Lung (tissue), 12 donors: Measurements from ENCODE around the gene CDC42BPB. TPM values are rescaled to one million over a fixed set of nuclear protein-coding genes. Genes with fewer than 3 reads are reported as not detected.

Experiments
- ATAC-seq: fragments of 200-7000 bp; cut with Tn5 transposase; one replicate; pipeline ENCODE4 v1.9.1; 2020; ENCODE audit warnings: moderate number of reproducible peaks; ENCODE audit not compliant: insufficient read depth, low FRiP score
- DNase-seq, 3 donors: peaks; one replicate each; pipeline ENCODE4 v3.0.0-alpha.2; 2013 to 2017
- H3K27ac ChIP-seq, 2 donors: one replicate each; pipeline ENCODE4 v1.5.1; 2013; ENCODE audit warnings: mild to moderate bottlenecking in 2 of 2, moderate library complexity in 2 of 2, control low read depth in 1 of 2, inconsistent platforms in 1 of 2, low read depth in 1 of 2, low read length in 1 of 2
- H3K27me3 ChIP-seq, 3 donors: one replicate each; pipeline ENCODE4 v1.5.1; 2013; ENCODE audit warnings: low read length in 2 of 3; ENCODE audit not compliant: control insufficient read depth in 3 of 3, insufficient read depth in 3 of 3
- H3K36me3 ChIP-seq, 4 donors: one replicate each; pipeline ENCODE4 v1.5.1; 2013; ENCODE audit warnings: low read length in 4 of 4, mild to moderate bottlenecking in 1 of 4, moderate library complexity in 1 of 4; ENCODE audit not compliant: control insufficient read depth in 4 of 4, insufficient read depth in 4 of 4
- H3K4me1 ChIP-seq, 5 donors: one replicate each; pipeline ENCODE4 v1.5.1; 2013; ENCODE audit warnings: low read length in 5 of 5, mild to moderate bottlenecking in 2 of 5, moderate library complexity in 1 of 5; ENCODE audit not compliant: control insufficient read depth in 5 of 5, insufficient read depth in 5 of 5
- H3K4me3 ChIP-seq: one replicate; pipeline ENCODE4 v1.5.1; 2013; ENCODE audit warnings: mild to moderate bottlenecking, control low read depth, moderate library complexity
- H3K9ac ChIP-seq, 2 donors: one replicate each; pipeline ENCODE4 v1.5.1; 2013; ENCODE audit warnings: low read length in 2 of 2, control low read depth in 1 of 2; ENCODE audit not compliant: insufficient read depth in 1 of 2
- H3K9me3 ChIP-seq, 4 donors: one replicate each; pipeline ENCODE4 v1.5.1; 2013; ENCODE audit warnings: low read length in 3 of 4, mild to moderate bottlenecking in 1 of 4, moderate library complexity in 1 of 4; ENCODE audit not compliant: control insufficient read depth in 4 of 4, insufficient read depth in 3 of 4
- CTCF ChIP-seq: IDR thresholded peaks from 2 replicates; pipeline ENCODE4 v1.5.1; 2012; ENCODE audit warnings: mild to moderate bottlenecking; ENCODE audit errors: control extremely low read depth, extremely low read depth
- WGBS, 2 donors: extraction: QIAGEN DNeasy Blood & Tissue Kit; methylation state at CpG; one replicate each; pipeline ENCODE4 v1.1.7; 2013; 5-methylcytosine and 5-hydroxymethylcytosine counted together
- polyA plus RNA-seq, 2 donors: library from polyadenylated mRNA; stranded (reverse); fragments of 200-250 nt; gene quantifications; one replicate each; pipeline ENCODE4 v1.2.1, GENCODE V29; 2013
- total RNA-seq, 2 donors: library from RNA; depleted of rRNA in 1 of 2; stranded (reverse); fragments of >200 nt in 1 of 2; gene quantifications; one replicate each; pipeline ENCODE4 v1.2.1, GENCODE V29; 2014 to 2021
- donor health status: control.
- donor health status: control.
- donor health status: Bipolar disorder and iron deficiency.
- donor health status: healthy.
- donor health status: DM: yes; HTN: yes; CAD: no.

Gene CDC42BPB
- total and polyA plus RNA-seq, 4 donors: 39.3 to 97.9 (median 66.6) TPM

DNA sequence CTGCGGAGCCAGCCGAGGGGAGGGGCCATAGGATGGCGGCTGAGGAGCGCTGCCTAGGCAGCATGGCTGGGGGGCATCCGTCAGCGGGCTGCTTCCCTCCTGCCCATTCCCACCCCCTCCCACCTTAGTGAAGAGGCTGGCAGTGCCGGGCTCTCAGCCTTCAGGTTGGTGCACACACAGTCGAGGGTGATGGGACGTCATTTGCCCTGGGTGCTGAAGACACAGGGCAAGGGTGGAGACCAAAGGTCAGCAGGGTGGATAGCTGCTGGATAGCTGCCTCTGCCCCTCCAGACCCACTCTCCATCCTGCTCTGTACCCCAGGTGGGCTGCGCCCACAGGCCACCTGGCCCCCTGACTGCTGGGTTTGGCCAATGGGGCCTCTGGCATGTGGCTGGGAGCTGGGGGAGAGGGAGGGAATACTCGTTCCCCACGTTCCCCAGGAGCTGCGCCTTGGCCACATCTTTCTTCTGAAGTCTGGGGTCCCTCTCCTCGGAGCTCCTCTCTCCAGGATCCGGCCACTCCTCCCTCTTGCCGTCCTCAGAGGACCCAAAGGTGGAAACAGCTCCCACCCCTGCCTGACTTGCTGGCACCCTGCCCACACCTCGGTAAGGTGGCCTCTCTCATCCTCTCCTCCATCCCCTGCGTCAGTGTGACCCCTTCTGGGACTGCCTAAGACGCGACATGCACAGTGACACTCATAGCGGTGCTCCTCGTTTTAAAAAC is 11.2 kb upstream of the CDC42BPB start:
- no peak overlapping the region for H3K9ac ChIP-seq

DNA sequence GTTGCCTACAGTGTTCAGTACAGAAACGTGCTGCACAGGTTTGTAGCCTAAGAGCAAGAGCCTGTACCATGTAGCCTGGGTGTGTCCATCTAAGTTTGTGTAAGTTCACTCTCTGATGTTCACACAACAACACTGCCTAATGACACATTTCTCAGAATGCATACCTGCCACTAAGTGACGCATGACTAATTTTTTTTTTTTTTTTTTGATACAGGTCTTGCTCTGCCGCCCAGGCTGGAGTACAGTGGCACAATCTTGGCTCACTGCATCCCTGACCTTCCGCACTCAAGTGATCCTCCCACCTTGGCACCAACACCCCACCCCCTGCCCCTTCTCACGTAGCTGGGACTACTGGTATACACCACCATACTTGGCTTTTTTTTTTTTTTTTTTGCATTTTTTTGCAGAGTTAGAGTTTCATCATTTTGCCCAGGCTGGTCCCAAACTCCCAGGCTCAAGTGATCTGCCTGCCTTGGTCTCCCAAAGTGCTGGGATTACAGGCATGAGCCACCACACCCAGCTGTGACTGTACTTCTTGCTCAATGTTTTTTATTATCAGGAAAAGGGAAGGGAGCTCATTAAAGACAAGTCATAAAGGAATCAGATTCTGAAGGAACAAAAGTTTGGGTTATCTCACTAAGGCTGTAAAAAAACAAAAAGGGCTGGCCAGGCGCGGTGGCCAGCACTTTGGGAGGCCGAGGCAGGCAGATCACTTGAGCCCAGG is 10.0 kb upstream of the CDC42BPB start:
- H3K9ac ChIP-seq: no peak overlapping the region
- H3K9me3 ChIP-seq: no peaks in the 10 kb centered on the region
- H3K27me3 ChIP-seq: no peaks in the 10 kb centered on the region
- H3K36me3 ChIP-seq: no peaks in the 10 kb centered on the region
- peak; percentile 42 for ATAC-seq
- H3K27ac ChIP-seq: peak overlapping the region in 1 of 2 donors; percentile 42
- peaks cover 0 to 11% (median 0%) of the 10 kb centered on the region in 5 donors for H3K4me1 ChIP-seq
- no peak overlapping the region for H3K4me3 ChIP-seq
- no peak for DNase-seq
- no peak for TF ChIP-seq CTCF
- WGBS, 2 donors: 62 to 72% methylated on average over 8 of the region's 8 CpGs

More for the DNA sequence above, 11.2 kb upstream of the CDC42BPB start:
- no peaks in the 10 kb centered on the region for H3K9me3 ChIP-seq
- H3K36me3 ChIP-seq: no peaks in the 10 kb centered on the region
- no peak for TF ChIP-seq CTCF
- 71 to 77% methylated on average over 22 of the region's 22 CpGs for WGBS, 2 donors
- H3K4me1 ChIP-seq: peaks cover 0 to 11% (median 0%) of the 10 kb centered on the region in 5 donors
- ATAC-seq: no peak
- H3K27me3 ChIP-seq: no peaks in the 10 kb centered on the region
- H3K4me3 ChIP-seq: no peak overlapping the region
- H3K27ac ChIP-seq: peak overlapping the region in 1 of 2 donors; percentile 42
- DNase-seq: no peak

GRCh38 chr14:103066399-103066798 is 9.1 kb upstream of the CDC42BPB start:
- Histone ChIP-seq H3K4me1 (peaks cover 0 to 5% (median 0%) of the 10 kb centered on the region in 5 donors), H3K9ac (no peak overlapping the region), H3K27me3 (no peaks in the 10 kb centered on the region), H3K9me3 (no peaks in the 10 kb centered on the region), H3K4me3 (no peak overlapping the region), H3K36me3 (no peaks in the 10 kb centered on the region), H3K27ac (peak overlapping the region in 1 of 2 donors; percentile 58)
- WGBS, 2 donors: 56 to 69% methylated on average over 9 of the region's 9 CpGs
- TF ChIP-seq CTCF: no peak
- ATAC-seq (no peak), DNase-seq (peak in 2 of 3 donors; percentile 35 to 64)
